ENCODE data around the gene AP3S2. TPM values are rescaled to one million over a fixed set of nuclear protein-coding genes. Genes with fewer than 3 reads are reported as not detected.

AP3S2 gene
- total and polyA plus RNA-seq, 9 donors: 23.7 to 35.2 (median 26.6) TPM

GRCh38 chr15:89852342-89852995 lies 41.3 kb downstream of the AP3S2 start:
- peaks cover 27% of the 10 kb centered on the region for H3K36me3 ChIP-seq (ENCODE audit: control insufficient read depth, insufficient read depth, low read length)
- H3K9me3 ChIP-seq (replicated peaks; ENCODE audit: control insufficient read depth, low read depth, low read length): no peaks in the 10 kb centered on the region
- H3K4me1 ChIP-seq (ENCODE audit: control insufficient read depth, insufficient read depth, low read length): no peaks in the 10 kb centered on the region
- 94% methylated on average over 2 of the region's 3 CpGs for WGBS (ENCODE audit: insufficient coverage)
- no peak overlapping the region for H3K27ac ChIP-seq (ENCODE audit: low read length)
- H3K27me3 ChIP-seq (ENCODE audit: control insufficient read depth, insufficient read depth, low read length): no peaks in the 10 kb centered on the region
- H3K4me3 ChIP-seq (ENCODE audit: low read length): no peak overlapping the region
- no peak for DNase-seq

- peaks cover 31% of the 10 kb centered on the region for H3K36me3 ChIP-seq (ENCODE audit: control insufficient read depth, insufficient read depth, low read length)
- 93% methylated on average over 2 of the region's 5 CpGs for WGBS (ENCODE audit: insufficient coverage)
- H3K27ac ChIP-seq (ENCODE audit: low read length): no peak overlapping the region
Measured at GRCh38 chr15:89851673-89852341, 42.0 kb downstream of the AP3S2 start.

DNA sequence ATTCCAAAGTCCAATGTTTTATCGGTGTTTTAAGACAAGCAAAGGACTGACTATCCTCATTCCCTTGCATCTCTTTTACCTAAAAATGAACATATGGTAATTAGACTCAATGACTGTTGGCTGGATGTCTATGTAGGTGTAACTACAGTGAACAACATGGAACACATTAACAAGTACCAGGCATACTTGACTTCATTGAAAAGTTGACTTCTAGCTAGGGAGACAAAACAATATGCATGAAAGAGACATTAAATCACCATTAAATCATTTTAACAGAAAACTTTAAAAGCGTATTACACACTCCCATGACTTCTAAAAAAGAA lies 44.9 kb downstream of the AP3S2 start:
- H3K27ac ChIP-seq (ENCODE audit: low read length): no peak overlapping the region
- H3K9me3 ChIP-seq (replicated peaks; ENCODE audit: control insufficient read depth, low read depth, low read length): no peaks in the 10 kb centered on the region
- no CpG with 5 or more reads among the region's 2 CpGs for WGBS (ENCODE audit: insufficient coverage)
- no peak for DNase-seq
- H3K27me3 ChIP-seq (ENCODE audit: control insufficient read depth, insufficient read depth, low read length): no peaks in the 10 kb centered on the region
- H3K36me3 ChIP-seq (ENCODE audit: control insufficient read depth, insufficient read depth, low read length): peaks cover 31% of the 10 kb centered on the region
- no peaks in the 10 kb centered on the region for H3K4me1 ChIP-seq (ENCODE audit: control insufficient read depth, insufficient read depth, low read length)
- no peak overlapping the region for H3K4me3 ChIP-seq (ENCODE audit: low read length)

More at GRCh38 chr15:89851673-89852341, 42.0 kb downstream of the AP3S2 start:
- Histone ChIP-seq H3K9me3 (replicated peaks; ENCODE audit: control insufficient read depth, low read depth, low read length) (no peaks in the 10 kb centered on the region), H3K27me3 (ENCODE audit: control insufficient read depth, insufficient read depth, low read length) (no peaks in the 10 kb centered on the region), H3K4me3 (ENCODE audit: low read length) (no peak overlapping the region), H3K4me1 (ENCODE audit: control insufficient read depth, insufficient read depth, low read length) (no peaks in the 10 kb centered on the region)
- DNase-seq: no peak

GRCh38 chr15:89847101-89847500 lies 46.7 kb downstream of the AP3S2 start:
- no peak overlapping the region for H3K4me3 ChIP-seq (ENCODE audit: low read length)
- H3K27me3 ChIP-seq (ENCODE audit: control insufficient read depth, insufficient read depth, low read length): no peaks in the 10 kb centered on the region
- H3K36me3 ChIP-seq (ENCODE audit: control insufficient read depth, insufficient read depth, low read length): peaks cover 26% of the 10 kb centered on the region
- DNase-seq: no peak
- no peaks in the 10 kb centered on the region for H3K4me1 ChIP-seq (ENCODE audit: control insufficient read depth, insufficient read depth, low read length)
- no peaks in the 10 kb centered on the region for H3K9me3 ChIP-seq (replicated peaks; ENCODE audit: control insufficient read depth, low read depth, low read length)
- no peak overlapping the region for H3K27ac ChIP-seq (ENCODE audit: low read length)
- 80% methylated on average over 1 of the region's 2 CpGs for WGBS (ENCODE audit: insufficient coverage)

DNA sequence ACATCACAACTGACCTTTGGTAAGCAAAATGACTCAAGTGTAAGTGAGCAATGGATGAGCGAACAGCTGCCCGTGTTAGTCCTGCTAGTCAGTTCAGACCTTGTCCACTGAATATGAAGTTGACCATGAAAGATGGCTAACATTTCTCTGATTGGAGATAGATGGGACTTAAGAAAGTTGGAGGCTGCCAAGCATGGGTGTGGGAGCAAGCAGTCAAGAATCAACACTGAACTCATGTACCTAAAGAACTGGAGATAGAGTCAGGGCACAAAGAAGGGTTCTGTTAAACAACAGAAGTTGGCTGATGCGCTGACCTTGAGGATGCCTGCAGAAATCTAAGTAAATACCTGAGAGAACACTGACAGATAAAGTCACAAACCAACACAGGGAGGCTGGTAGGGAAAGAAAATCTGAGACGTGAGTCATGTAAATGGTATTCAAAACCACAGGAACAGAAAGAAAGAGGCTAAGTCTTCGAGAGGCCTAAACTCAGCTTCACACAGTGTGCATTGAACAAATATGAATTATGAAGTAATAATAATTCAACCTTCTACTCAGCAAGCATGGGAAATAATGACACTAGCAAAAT lies 48.4 kb downstream of the AP3S2 start:
- WGBS (ENCODE audit: insufficient coverage): 95% methylated on average over 2 of the region's 5 CpGs
- Histone ChIP-seq H3K27ac (ENCODE audit: low read length) (no peak overlapping the region), H3K27me3 (ENCODE audit: control insufficient read depth, insufficient read depth, low read length) (no peaks in the 10 kb centered on the region), H3K36me3 (ENCODE audit: control insufficient read depth, insufficient read depth, low read length) (peaks cover 24% of the 10 kb centered on the region), H3K9me3 (replicated peaks; ENCODE audit: control insufficient read depth, low read depth, low read length) (no peaks in the 10 kb centered on the region), H3K4me3 (ENCODE audit: low read length) (no peak overlapping the region), H3K4me1 (ENCODE audit: control insufficient read depth, insufficient read depth, low read length) (no peaks in the 10 kb centered on the region)
- no peak for DNase-seq

- no peak for DNase-seq
- Histone ChIP-seq H3K27me3 (ENCODE audit: control insufficient read depth, insufficient read depth, low read length) (no peaks in the 10 kb centered on the region), H3K4me3 (ENCODE audit: low read length) (no peak overlapping the region), H3K36me3 (ENCODE audit: control insufficient read depth, insufficient read depth, low read length) (peaks cover 33% of the 10 kb centered on the region), H3K9me3 (replicated peaks; ENCODE audit: control insufficient read depth, low read depth, low read length) (no peaks in the 10 kb centered on the region), H3K27ac (ENCODE audit: low read length) (no peak overlapping the region), H3K4me1 (ENCODE audit: control insufficient read depth, insufficient read depth, low read length) (peaks cover 3% of the 10 kb centered on the region)
- 86% methylated on average over 1 of the region's 1 CpG for WGBS (ENCODE audit: insufficient coverage)
Measured at GRCh38 chr15:89841962-89842361, 51.8 kb downstream of the AP3S2 start.

GRCh38 chr15:89841306-89841705 lies 52.5 kb downstream of the AP3S2 start:
- H3K27ac ChIP-seq (ENCODE audit: low read length): no peak overlapping the region
- no peak overlapping the region for H3K4me3 ChIP-seq (ENCODE audit: low read length)
- H3K4me1 ChIP-seq (ENCODE audit: control insufficient read depth, insufficient read depth, low read length): peaks cover 3% of the 10 kb centered on the region
- DNase-seq: no peak
- H3K9me3 ChIP-seq (replicated peaks; ENCODE audit: control insufficient read depth, low read depth, low read length): no peaks in the 10 kb centered on the region
- WGBS (ENCODE audit: insufficient coverage): no CpG with 5 or more reads among the region's 4 CpGs
- peaks cover 37% of the 10 kb centered on the region for H3K36me3 ChIP-seq (ENCODE audit: control insufficient read depth, insufficient read depth, low read length)
- H3K27me3 ChIP-seq (ENCODE audit: control insufficient read depth, insufficient read depth, low read length): no peaks in the 10 kb centered on the region

- H3K4me1 ChIP-seq (ENCODE audit: control insufficient read depth, insufficient read depth, low read length): peaks cover 3% of the 10 kb centered on the region
- H3K27ac ChIP-seq (ENCODE audit: low read length): no peak overlapping the region
Measured at GRCh38 chr15:89839167-89839810, 54.5 kb downstream of the AP3S2 start.

DNA sequence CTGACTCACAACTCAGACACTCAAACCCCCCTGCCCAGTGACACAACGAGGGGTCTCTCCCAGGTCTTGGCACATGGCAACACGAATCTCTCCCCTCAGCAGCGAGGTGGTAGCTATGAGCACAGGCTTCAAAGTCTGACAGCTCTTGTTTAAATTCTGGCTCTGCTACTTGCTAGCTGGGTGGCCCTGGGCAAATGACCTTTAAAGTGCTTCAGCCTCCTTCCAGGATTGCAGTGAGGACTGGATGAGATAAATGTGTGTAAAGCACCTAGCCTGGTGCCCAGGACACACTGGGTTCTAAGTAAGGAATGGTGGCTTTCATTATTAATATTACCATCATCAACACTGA lies 56.0 kb downstream of the AP3S2 start:
- Histone ChIP-seq H3K4me3 (ENCODE audit: low read length) (no peak overlapping the region), H3K9me3 (replicated peaks; ENCODE audit: control insufficient read depth, low read depth, low read length) (no peaks in the 10 kb centered on the region), H3K27ac (ENCODE audit: low read length) (no peak overlapping the region), H3K27me3 (ENCODE audit: control insufficient read depth, insufficient read depth, low read length) (no peaks in the 10 kb centered on the region), H3K36me3 (ENCODE audit: control insufficient read depth, insufficient read depth, low read length) (peaks cover 62% of the 10 kb centered on the region), H3K4me1 (ENCODE audit: control insufficient read depth, insufficient read depth, low read length) (peaks cover 3% of the 10 kb centered on the region)
- 80% methylated on average over 3 of the region's 3 CpGs for WGBS (ENCODE audit: insufficient coverage)
- no peak for DNase-seq

More at GRCh38 chr15:89839167-89839810, 54.5 kb downstream of the AP3S2 start:
- H3K36me3 ChIP-seq (ENCODE audit: control insufficient read depth, insufficient read depth, low read length): peaks cover 51% of the 10 kb centered on the region
- H3K4me3 ChIP-seq (ENCODE audit: low read length): no peak overlapping the region
- H3K27me3 ChIP-seq (ENCODE audit: control insufficient read depth, insufficient read depth, low read length): no peaks in the 10 kb centered on the region
- no CpG with 5 or more reads among the region's 4 CpGs for WGBS (ENCODE audit: insufficient coverage)
- no peak for DNase-seq
- no peaks in the 10 kb centered on the region for H3K9me3 ChIP-seq (replicated peaks; ENCODE audit: control insufficient read depth, low read depth, low read length)

- H3K4me1 ChIP-seq (ENCODE audit: control insufficient read depth, insufficient read depth, low read length): peaks cover 3% of the 10 kb centered on the region
- H3K9me3 ChIP-seq (replicated peaks; ENCODE audit: control insufficient read depth, low read depth, low read length): no peaks in the 10 kb centered on the region
- no peak overlapping the region for H3K27ac ChIP-seq (ENCODE audit: low read length)
- no peak for DNase-seq
- peaks cover 64% of the 10 kb centered on the region for H3K36me3 ChIP-seq (ENCODE audit: control insufficient read depth, insufficient read depth, low read length)
- H3K27me3 ChIP-seq (ENCODE audit: control insufficient read depth, insufficient read depth, low read length): no peaks in the 10 kb centered on the region
- WGBS (ENCODE audit: insufficient coverage): no CpG with 5 or more reads among the region's 6 CpGs
- H3K4me3 ChIP-seq (ENCODE audit: low read length): no peak overlapping the region
Measured at GRCh38 chr15:89837134-89837829, 56.5 kb downstream of the AP3S2 start.

Data from muscle of leg (tissue), 11 donors.